MCF 10A (cell line): ENCODE measurements around the gene A2M. TPM values are rescaled to one million over a fixed set of nuclear protein-coding genes. Genes with fewer than 3 reads are reported as not detected.

Experiments
- BruUV-seq: library from RNA; stranded (reverse); fragments of 400-500 nt; replicated peaks from 2 replicates; lab custom pipeline; 2021; lab: Mats Ljungman, UMichigan
- CTCF ChIA-PET: fragments of 300-600 bp; sonication (Branson Sonifier 250); formaldehyde crosslinking; extraction: SDS; loops from one replicate; lab custom pipeline; 2021; ENCODE audit warnings: antibody characterized with exemption, inconsistent platforms; lab: Yijun Ruan, JAX
- POLR2A ChIA-PET: fragments of 300-600, 350-650 bp; sonication (Branson Sonifier 250); formaldehyde crosslinking; extraction: SDS; loops from one replicate; lab custom pipeline; 2020; ENCODE audit warnings: antibody characterized with exemption, inconsistent platforms; lab: Yijun Ruan, JAX
- DNase-seq: peaks from one replicate; pipeline ENCODE4 v3.0.0-alpha.2; 2018; ENCODE audit not compliant: unreplicated experiment
- H3K27ac Mint-ChIP-seq: one replicate; pipeline ENCODE4 v1.8.0; 2022; ENCODE audit warnings: mild to moderate bottlenecking, low read depth, mixed read lengths; ENCODE audit not compliant: unreplicated experiment
- H3K27me3 Mint-ChIP-seq: one replicate; pipeline ENCODE4 v1.8.0; 2022; ENCODE audit warnings: mixed read lengths; ENCODE audit not compliant: insufficient read depth, unreplicated experiment
- H3K36me3 Mint-ChIP-seq: one replicate; pipeline ENCODE4 v1.8.0; 2022; ENCODE audit warnings: mild to moderate bottlenecking, moderate library complexity, mixed read lengths; ENCODE audit not compliant: insufficient read depth, unreplicated experiment
- H3K4me1 Mint-ChIP-seq: one replicate; pipeline ENCODE4 v1.8.0; 2022; ENCODE audit warnings: mixed read lengths; ENCODE audit not compliant: insufficient read depth, unreplicated experiment
- H3K4me3 Mint-ChIP-seq: one replicate; pipeline ENCODE4 v1.8.0; 2022; ENCODE audit warnings: mild to moderate bottlenecking, moderate library complexity, mixed read lengths; ENCODE audit not compliant: unreplicated experiment
- H3K9me3 Mint-ChIP-seq: one replicate; pipeline ENCODE4 v1.8.0; 2022; ENCODE audit warnings: mixed read lengths; ENCODE audit not compliant: unreplicated experiment
- CTCF ChIP-seq: fragments of 200-600 bp; IDR thresholded peaks from one replicate; pipeline ENCODE4 v1.8.0; 2022; ENCODE audit warnings: antibody characterized with exemption, mild to moderate bottlenecking; ENCODE audit not compliant: unreplicated experiment
- intact Hi-C: fragments of 100-400 bp; cut with micrococcal nuclease; formaldehyde crosslinking; loops from 2 replicates; pipeline ENCODE4 v1.14.1; 2022
- total RNA-seq: library from RNA; stranded (reverse); gene quantifications from 2 replicates; pipeline ENCODE4 v1.2.3, GENCODE V29; 2022

A2M gene
- total RNA-seq, 1 experiment from 2014 or later = not detected

- H3K9me3 Mint-ChIP-seq = no peaks in the 10 kb centered on the region
- ChIA-PET POLR2A (interaction anchor here (0.6 kb wide), 1 partner anchor 12 kb away, joined by 3 read pairs; no protein-coding TSS in a partner anchor), CTCF (interaction anchor here (0.6 kb wide), 1 partner anchor 73 kb away, joined by 3 read pairs; no protein-coding TSS in a partner anchor)
- no peaks in the 10 kb centered on the region for H3K27me3 Mint-ChIP-seq
- H3K4me3 Mint-ChIP-seq = no peak overlapping the region
- DNase-seq = no peak
- intact Hi-C loops = no loop called here
- no peaks in the 10 kb centered on the region for H3K4me1 Mint-ChIP-seq
- no peak for TF ChIP-seq CTCF
- no TSS peak for BruUV-seq
- H3K27ac Mint-ChIP-seq = no peak overlapping the region
- no peaks in the 10 kb centered on the region for H3K36me3 Mint-ChIP-seq
Measured at GRCh38 chr12:9104087-9104486, 11.6 kb downstream of the A2M start.

DNA sequence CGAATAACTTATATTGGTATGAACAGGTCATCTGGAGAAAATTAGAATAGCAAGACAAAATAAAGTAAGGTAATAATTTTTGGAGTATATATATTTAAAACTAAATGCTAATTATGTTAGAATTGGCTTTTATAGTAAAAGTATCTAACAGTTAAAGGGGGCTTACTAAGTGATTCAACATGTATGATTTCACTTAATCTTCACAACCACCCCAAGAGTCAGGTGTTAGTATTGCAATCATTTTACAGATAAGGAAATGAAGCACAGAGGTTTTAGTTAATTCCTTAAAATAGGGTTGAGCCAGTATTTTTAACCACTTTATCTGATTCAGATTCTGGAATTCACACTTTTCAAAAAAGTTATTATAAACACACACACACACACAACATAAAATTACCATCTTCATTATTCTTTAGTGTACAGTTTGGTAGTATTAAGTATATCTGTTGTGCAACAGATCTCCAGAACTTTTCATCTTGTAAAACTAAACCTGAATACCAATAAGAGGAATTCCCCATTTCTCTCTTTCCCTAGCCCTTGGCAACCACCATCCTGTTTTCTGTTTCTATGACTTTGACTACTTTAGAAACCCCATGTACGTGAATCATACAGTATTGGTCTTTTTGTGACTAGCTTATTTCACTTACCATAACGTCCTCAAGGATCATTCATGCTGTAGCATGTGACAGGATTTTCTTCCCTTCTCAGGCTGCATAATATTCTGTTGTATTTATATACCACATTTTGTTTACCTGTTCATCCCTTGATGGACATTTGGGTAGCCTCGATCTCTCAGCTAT is 12.5 kb downstream of the A2M start:
- ChIA-PET CTCF (interaction anchor here (0.6 kb wide), 2 partner anchors 55 to 74 kb away, joined by 3 read pairs; no protein-coding TSS in a partner anchor), POLR2A (no interaction called here)
- Mint-ChIP-seq H3K4me3 (no peak overlapping the region), H3K27ac (no peak overlapping the region), H3K27me3 (no peaks in the 10 kb centered on the region), H3K36me3 (no peaks in the 10 kb centered on the region), H3K4me1 (no peaks in the 10 kb centered on the region), H3K9me3 (no peaks in the 10 kb centered on the region)
- no peak for TF ChIP-seq CTCF
- no TSS peak for BruUV-seq
- no peak for DNase-seq
- intact Hi-C loops = no loop called here

DNA sequence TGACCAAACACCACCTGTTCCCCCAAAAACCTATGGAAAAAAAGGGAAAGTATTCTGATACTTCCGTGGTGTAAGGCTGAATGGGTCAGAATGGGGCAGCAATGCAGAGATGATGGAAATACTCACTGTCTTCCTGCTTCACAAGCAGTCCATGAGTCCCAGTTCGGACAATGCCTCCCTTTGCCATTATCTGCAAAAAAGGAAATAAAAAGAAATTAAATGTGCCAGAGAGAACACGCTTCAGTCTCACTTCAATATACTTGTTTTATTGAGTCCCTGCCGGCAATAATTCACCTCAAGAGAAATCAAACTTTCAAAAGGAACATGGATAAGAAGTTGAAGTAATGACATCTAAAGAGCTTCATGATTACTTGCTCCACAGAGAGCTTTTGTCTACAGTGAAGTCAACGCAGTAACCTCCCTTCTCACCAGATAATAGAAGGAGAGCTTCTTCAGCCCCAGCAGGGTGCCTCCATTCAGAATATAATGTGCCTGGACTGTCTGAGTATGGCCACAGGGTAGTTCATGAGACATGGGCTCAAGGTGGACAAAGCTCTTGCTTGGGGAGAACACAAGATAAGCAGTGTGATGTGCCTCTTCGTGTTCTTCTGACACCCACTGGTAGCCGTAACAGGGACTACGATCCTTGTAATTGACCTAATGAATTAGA is 14.6 kb downstream of the A2M start:
- CTCF ChIA-PET = interaction anchor here (0.8 to 1.0 kb wide), 3 partner anchors 9 to 36 kb away, joined by 3 read pairs; no protein-coding TSS in a partner anchor
- no peak for TF ChIP-seq CTCF
- intact Hi-C loops = no loop called here

More for the DNA sequence above, 14.6 kb downstream of the A2M start:
- no TSS peak for BruUV-seq
- no peak overlapping the region for H3K4me3 Mint-ChIP-seq
- H3K4me1 Mint-ChIP-seq = no peaks in the 10 kb centered on the region
- no peaks in the 10 kb centered on the region for H3K27me3 Mint-ChIP-seq
- H3K36me3 Mint-ChIP-seq = no peaks in the 10 kb centered on the region
- POLR2A ChIA-PET = interaction anchor here (0.7 kb wide), 1 partner anchor 14 kb away, joined by 3 read pairs; no protein-coding TSS in a partner anchor
- DNase-seq = no peak
- H3K9me3 Mint-ChIP-seq = no peaks in the 10 kb centered on the region
- H3K27ac Mint-ChIP-seq = no peak overlapping the region
